SK-N-SH (cell line): ENCODE measurements around the gene CAMK2B. TPM values are rescaled to one million over a fixed set of nuclear protein-coding genes. Genes with fewer than 3 reads are reported as not detected.

ENCODE experiments used
- CTCF ChIA-PET: fragments of 300-600, 350-600 bp; formaldehyde crosslinking; extraction: SDS; loops from one replicate; lab custom pipeline; 2021; lab: Yijun Ruan, JAX
- POLR2A ChIA-PET: fragments of 350-600 bp; sonication (Branson Sonifier 250); formaldehyde crosslinking; extraction: SDS; loops from one replicate; lab custom pipeline; 2020; ENCODE audit warnings: antibody characterized with exemption, inconsistent platforms; lab: Yijun Ruan, JAX
- DNase-seq: peaks from one replicate; pipeline ENCODE4 v3.0.0; 2012
- H2AFZ ChIP-seq: fragments of 200-600 bp; sonication (generic); 2 replicates; pipeline ENCODE4 v1.8.1; 2016; ENCODE audit warnings: antibody characterized with exemption, mild to moderate bottlenecking, low read depth
- H3F3A ChIP-seq: fragments of 200-600 bp; sonication (generic); replicated peaks from 2 replicates; pipeline ENCODE3; 2016; ENCODE audit warnings: antibody characterized with exemption, mild to moderate bottlenecking; ENCODE audit not compliant: insufficient read depth
- H3K27ac ChIP-seq, 2 experiments: fragments of 200-500 bp in 1 of 2; fragments of 200-600 bp in 1 of 2; sonication (Bioruptor generic) in 1 of 2; sonication (generic), shearing (Covaris generic) in 1 of 2; 2 replicates each; pipeline versions ENCODE4 v1.5.1 to v1.6.1; 2014 to 2016; ENCODE audit warnings: low read depth in 2 of 2, inconsistent platforms in 1 of 2, low read length in 1 of 2, mild to moderate bottlenecking in 1 of 2, mixed read lengths in 1 of 2
- H3K27me3 ChIP-seq: fragments of 200-600 bp; sonication (generic), shearing (Covaris generic); 2 replicates; pipeline ENCODE4 v1.6.1; 2016; ENCODE audit warnings: mixed run types; ENCODE audit not compliant: insufficient read depth
- H3K36me3 ChIP-seq, 2 experiments: fragments of 200-500 bp in 1 of 2; fragments of 200-600 bp in 1 of 2; sonication (Bioruptor generic) in 1 of 2; sonication (generic) in 1 of 2; replicated peaks in 1 of 2; 2 replicates each; pipeline versions ENCODE3 to v1.5.1; 2014 to 2016; ENCODE audit warnings: low read length in 1 of 2, mild to moderate bottlenecking in 1 of 2; ENCODE audit not compliant: insufficient read depth in 2 of 2, control insufficient read depth in 1 of 2
- H3K4me1 ChIP-seq, 2 experiments: fragments of 200-500 bp in 1 of 2; fragments of 200-600 bp in 1 of 2; sonication (Bioruptor generic) in 1 of 2; sonication (generic), shearing (Covaris generic) in 1 of 2; 2 replicates each; pipeline versions ENCODE4 v1.5.1 to v1.6.1; 2014 to 2016; ENCODE audit warnings: low read depth in 1 of 2, low read length in 1 of 2, mixed run types in 1 of 2; ENCODE audit not compliant: insufficient read depth in 2 of 2, control insufficient read depth in 1 of 2
- H3K4me2 ChIP-seq: fragments of 200-600 bp; sonication (generic), shearing (Covaris generic); 2 replicates; pipeline ENCODE4 v1.6.1; 2017; ENCODE audit warnings: mixed run types
- H3K4me3 ChIP-seq, 2 experiments: fragments of 200-500 bp in 1 of 2; fragments of 200-600 bp in 1 of 2; sonication (Bioruptor generic) in 1 of 2; sonication (generic), shearing (Covaris generic) in 1 of 2; 2 replicates each; pipeline versions ENCODE4 v1.5.1 to v1.8.1; 2014 to 2016; ENCODE audit warnings: low read depth in 2 of 2, inconsistent platforms in 1 of 2, low read length in 1 of 2, mild to moderate bottlenecking in 1 of 2, mixed read lengths in 1 of 2, moderate library complexity in 1 of 2
- H3K79me2 ChIP-seq: fragments of 200-600 bp; sonication (generic); 2 replicates; pipeline ENCODE4 v1.8.1; 2017; ENCODE audit warnings: mild to moderate bottlenecking; ENCODE audit not compliant: insufficient read depth
- H3K9ac ChIP-seq: fragments of 200-600 bp; sonication (generic); 2 replicates; pipeline ENCODE4 v1.6.1; 2017; ENCODE audit warnings: mixed run types
- H3K9me2 ChIP-seq: fragments of 200-600 bp; sonication (generic); 2 replicates; pipeline ENCODE4 v1.6.1; 2017; ENCODE audit warnings: mixed run types
- H3K9me3 ChIP-seq: fragments of 200-600 bp; sonication (generic); 2 replicates; pipeline ENCODE4 v1.6.1; 2017; ENCODE audit warnings: mixed run types, mild to moderate bottlenecking, moderate library complexity
- H4K20me1 ChIP-seq: fragments of 200-600 bp; sonication (generic); 2 replicates; pipeline ENCODE4 v1.6.1; 2017; ENCODE audit warnings: mild to moderate bottlenecking, mixed run types; ENCODE audit not compliant: insufficient read depth
- ELF1 ChIP-seq: IDR thresholded peaks from 2 replicates; pipeline ENCODE4 v1.4.0; 2012
- FOXJ3 ChIP-seq: sonication (generic); formaldehyde crosslinking; IDR thresholded peaks from 2 replicates; pipeline ENCODE4 v1.5.1; 2020; ENCODE audit warnings: mild to moderate bottlenecking, missing genetic modification reagents
- GATA2 ChIP-seq: sonication (generic); formaldehyde crosslinking; IDR thresholded peaks from 2 replicates; pipeline ENCODE4 v1.5.0; 2020; ENCODE audit warnings: mild to moderate bottlenecking, missing genetic modification reagents
- MEF2A ChIP-seq: IDR thresholded peaks from 2 replicates; pipeline ENCODE4 v1.4.0; 2012; ENCODE audit warnings: low read depth, borderline replicate concordance
- NRF1 ChIP-seq: IDR thresholded peaks from 2 replicates; pipeline ENCODE4 v1.6.1; 2012; ENCODE audit warnings: low read depth, mild to moderate bottlenecking, low read length
- USF1 ChIP-seq: IDR thresholded peaks from 2 replicates; pipeline ENCODE4 v1.4.0; 2012; ENCODE audit warnings: low read depth, borderline replicate concordance
- whole genome bisulfite sequencing: methylation state at CpG from one replicate; pipeline ENCODE4 v1.1.6; 2017; ENCODE audit warnings: low lambda C conversion rate; 5-methylcytosine and 5-hydroxymethylcytosine counted together
- polyA plus RNA-seq, 3 experiments: library from polyadenylated mRNA; depleted of rRNA; stranded (reverse); fragments of >200 nt; gene quantifications; 2 replicates each; pipeline ENCODE4 v1.2.3, GENCODE V29; 2012
- TF ChIP-seq, protein P1 (sequence below): IDR thresholded peaks from 2 replicates; pipeline ENCODE4 v1.6.1; 2012; ENCODE audit warnings: mild to moderate bottlenecking, low read depth, low read length, moderate library complexity
- TF ChIP-seq, protein P2 (sequence below): fragments of 200-600 bp; sonication (generic); IDR thresholded peaks from 2 replicates; pipeline ENCODE4 v1.6.1; 2017; ENCODE audit warnings: antibody characterized with exemption, mild to moderate bottlenecking, moderate library complexity

Gene CAMK2B
- polyA plus RNA-seq, 1 of the 3 experiments (the other 2 are of a cell fraction): 0.20 TPM

DNA sequence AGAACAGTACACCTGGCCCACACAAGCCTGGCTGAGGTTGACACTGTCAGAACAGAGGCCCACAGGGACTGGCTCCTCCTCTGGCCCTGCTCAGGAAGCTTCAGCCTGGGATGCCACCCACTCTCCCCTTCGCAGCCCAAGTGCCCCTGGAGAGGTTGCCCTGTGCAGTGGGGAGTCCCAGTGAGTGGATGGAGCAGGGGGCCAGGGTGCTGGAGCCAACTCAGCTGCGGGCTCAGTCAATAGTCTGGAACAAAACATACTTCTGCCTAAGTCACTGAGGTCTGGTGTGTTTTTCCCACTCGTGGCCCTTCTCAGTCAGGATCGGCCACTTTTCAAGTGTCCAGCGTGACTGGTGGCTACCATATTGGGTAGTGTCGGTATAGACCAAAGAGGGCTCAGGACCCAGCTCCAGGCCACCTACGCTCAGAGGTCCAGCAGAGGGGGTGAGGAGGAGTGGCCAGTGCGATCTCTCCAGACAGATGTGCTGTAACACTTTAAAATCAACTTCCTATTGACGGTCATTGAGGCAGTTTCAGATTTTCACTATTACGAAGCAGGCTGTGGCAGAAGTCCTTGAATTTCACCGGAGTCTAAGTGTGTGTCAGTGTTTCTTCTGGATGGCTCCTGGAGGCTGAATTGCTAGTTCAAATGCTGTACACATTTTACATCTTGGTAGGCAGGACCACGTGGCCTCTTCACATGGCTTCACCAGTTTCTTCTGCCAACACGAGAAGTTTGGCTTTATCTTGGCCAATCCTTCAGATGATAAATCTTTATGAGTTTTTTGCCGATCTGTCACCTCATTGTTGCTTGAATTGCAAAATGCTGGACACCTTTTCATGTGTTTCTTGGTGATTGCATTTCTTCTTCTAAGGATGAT lies 135.2 kb downstream of the CAMK2B start:
- H2AFZ ChIP-seq: no peak overlapping the region
- H3K4me1 ChIP-seq: peaks cover 0 to 3% of the 10 kb centered on the region in 2 experiments; a peak in 1 of 4 replicates
- no peaks in the 10 kb centered on the region for H3F3A ChIP-seq
- DNase-seq: no peak
- H3K4me3 ChIP-seq: no peak overlapping the region
- no peaks in the 10 kb centered on the region for H3K79me2 ChIP-seq
- no peak overlapping the region for H3K27ac ChIP-seq
- H4K20me1 ChIP-seq: no peaks in the 10 kb centered on the region
- 73% methylated on average over 14 of the region's 14 CpGs for WGBS
- H3K27me3 ChIP-seq: no peaks in the 10 kb centered on the region
- H3K9me2 ChIP-seq: no peaks in the 10 kb centered on the region
- TF ChIP-seq, protein P1, sequence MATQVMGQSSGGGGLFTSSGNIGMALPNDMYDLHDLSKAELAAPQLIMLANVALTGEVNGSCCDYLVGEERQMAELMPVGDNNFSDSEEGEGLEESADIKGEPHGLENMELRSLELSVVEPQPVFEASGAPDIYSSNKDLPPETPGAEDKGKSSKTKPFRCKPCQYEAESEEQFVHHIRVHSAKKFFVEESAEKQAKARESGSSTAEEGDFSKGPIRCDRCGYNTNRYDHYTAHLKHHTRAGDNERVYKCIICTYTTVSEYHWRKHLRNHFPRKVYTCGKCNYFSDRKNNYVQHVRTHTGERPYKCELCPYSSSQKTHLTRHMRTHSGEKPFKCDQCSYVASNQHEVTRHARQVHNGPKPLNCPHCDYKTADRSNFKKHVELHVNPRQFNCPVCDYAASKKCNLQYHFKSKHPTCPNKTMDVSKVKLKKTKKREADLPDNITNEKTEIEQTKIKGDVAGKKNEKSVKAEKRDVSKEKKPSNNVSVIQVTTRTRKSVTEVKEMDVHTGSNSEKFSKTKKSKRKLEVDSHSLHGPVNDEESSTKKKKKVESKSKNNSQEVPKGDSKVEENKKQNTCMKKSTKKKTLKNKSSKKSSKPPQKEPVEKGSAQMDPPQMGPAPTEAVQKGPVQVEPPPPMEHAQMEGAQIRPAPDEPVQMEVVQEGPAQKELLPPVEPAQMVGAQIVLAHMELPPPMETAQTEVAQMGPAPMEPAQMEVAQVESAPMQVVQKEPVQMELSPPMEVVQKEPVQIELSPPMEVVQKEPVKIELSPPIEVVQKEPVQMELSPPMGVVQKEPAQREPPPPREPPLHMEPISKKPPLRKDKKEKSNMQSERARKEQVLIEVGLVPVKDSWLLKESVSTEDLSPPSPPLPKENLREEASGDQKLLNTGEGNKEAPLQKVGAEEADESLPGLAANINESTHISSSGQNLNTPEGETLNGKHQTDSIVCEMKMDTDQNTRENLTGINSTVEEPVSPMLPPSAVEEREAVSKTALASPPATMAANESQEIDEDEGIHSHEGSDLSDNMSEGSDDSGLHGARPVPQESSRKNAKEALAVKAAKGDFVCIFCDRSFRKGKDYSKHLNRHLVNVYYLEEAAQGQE: no peak
- no peak for TF ChIP-seq MEF2A
- TF ChIP-seq FOXJ3 (CRISPR knock-in tag): no peak
- TF ChIP-seq, protein P2, sequence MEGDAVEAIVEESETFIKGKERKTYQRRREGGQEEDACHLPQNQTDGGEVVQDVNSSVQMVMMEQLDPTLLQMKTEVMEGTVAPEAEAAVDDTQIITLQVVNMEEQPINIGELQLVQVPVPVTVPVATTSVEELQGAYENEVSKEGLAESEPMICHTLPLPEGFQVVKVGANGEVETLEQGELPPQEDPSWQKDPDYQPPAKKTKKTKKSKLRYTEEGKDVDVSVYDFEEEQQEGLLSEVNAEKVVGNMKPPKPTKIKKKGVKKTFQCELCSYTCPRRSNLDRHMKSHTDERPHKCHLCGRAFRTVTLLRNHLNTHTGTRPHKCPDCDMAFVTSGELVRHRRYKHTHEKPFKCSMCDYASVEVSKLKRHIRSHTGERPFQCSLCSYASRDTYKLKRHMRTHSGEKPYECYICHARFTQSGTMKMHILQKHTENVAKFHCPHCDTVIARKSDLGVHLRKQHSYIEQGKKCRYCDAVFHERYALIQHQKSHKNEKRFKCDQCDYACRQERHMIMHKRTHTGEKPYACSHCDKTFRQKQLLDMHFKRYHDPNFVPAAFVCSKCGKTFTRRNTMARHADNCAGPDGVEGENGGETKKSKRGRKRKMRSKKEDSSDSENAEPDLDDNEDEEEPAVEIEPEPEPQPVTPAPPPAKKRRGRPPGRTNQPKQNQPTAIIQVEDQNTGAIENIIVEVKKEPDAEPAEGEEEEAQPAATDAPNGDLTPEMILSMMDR: no peak
- TF ChIP-seq USF1: no peak
- TF ChIP-seq ELF1: no peak
- no peak for TF ChIP-seq GATA2 (CRISPR knock-in tag)
- no peak for TF ChIP-seq NRF1
- TF ChIP-seq, all 33 proteins: peak for 0
- CTCF ChIA-PET: interaction anchor here (0.8 to 1.6 kb wide), 4 partner anchors 53 to 118 kb away, joined by 3 to 5 read pairs (median 4); no protein-coding TSS in a partner anchor
- POLR2A ChIA-PET: no interaction called here
- H3K36me3 ChIP-seq: no peaks in the 10 kb centered on the region
- no peaks in the 10 kb centered on the region for H3K9me3 ChIP-seq
- no peak overlapping the region for H3K4me2 ChIP-seq
- no peak overlapping the region for H3K9ac ChIP-seq
